Kidney epithelial cell (primary cell): ENCODE measurements around the gene TWIST2. TPM values are rescaled to one million over a fixed set of nuclear protein-coding genes. Genes with fewer than 3 reads are reported as not detected.

Experiments
- DNase-seq: peaks from one replicate; pipeline ENCODE4 v3.0.0-alpha.2; 2010; ENCODE audit warnings: low read depth
- H3K27me3 ChIP-seq: 2 replicates; pipeline ENCODE4 v1.6.0; 2011; ENCODE audit warnings: low read length; ENCODE audit not compliant: control insufficient read depth, insufficient read depth
- H3K36me3 ChIP-seq: 2 replicates; pipeline ENCODE4 v1.5.1; 2011; ENCODE audit warnings: low read length; ENCODE audit not compliant: control insufficient read depth, insufficient read depth
- H3K4me3 ChIP-seq: 2 replicates; pipeline ENCODE4 v1.5.1; 2011; ENCODE audit warnings: low read depth, mild to moderate bottlenecking, control low read depth, low read length
- total RNA-seq: library from RNA; depleted of rRNA; stranded (reverse); fragments of >200 nt; gene quantifications from 2 replicates; pipeline ENCODE4 v1.2.3, GENCODE V29; 2015
- TF ChIP-seq, protein P1 (sequence below): IDR thresholded peaks from 2 replicates; pipeline ENCODE4 v1.5.1; 2011; ENCODE audit warnings: mild to moderate bottlenecking, moderate library complexity, low read length, control low read depth, inconsistent platforms; ENCODE audit not compliant: insufficient read depth, poor library complexity, severe bottlenecking

The TWIST2 gene
- total RNA-seq, 1 donor from 2014 or later, result 1.8 TPM

DNA sequence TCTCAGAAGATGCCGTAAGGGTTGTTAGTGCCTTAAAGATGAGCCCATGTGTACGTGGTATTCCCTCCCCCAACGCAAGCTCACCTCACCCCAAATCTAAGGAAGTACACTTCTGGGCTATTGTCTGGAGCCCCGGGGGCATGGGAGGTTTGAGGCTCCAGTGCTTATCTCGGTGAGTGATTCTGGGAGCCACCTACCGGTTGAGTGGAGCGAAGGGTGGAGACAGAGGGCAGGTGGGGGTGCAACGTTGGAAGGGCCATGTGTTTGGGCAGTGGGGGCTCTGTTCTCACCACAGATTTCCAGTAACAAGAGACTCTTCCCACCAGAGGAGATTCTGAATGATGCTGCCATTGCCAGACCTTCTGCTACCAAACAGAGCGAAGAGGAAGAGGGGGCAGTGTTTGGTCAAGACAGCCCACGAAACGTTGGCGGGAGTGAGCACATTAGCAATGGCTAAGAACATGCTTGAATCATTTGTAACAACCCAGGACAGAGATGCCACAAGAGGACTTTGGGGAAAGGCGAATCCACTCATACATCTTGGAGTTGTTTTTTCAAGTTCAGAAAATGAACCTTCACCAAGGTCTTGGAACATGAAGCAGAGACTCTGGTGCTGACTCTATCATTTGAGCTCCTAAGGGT, 38.7 kb downstream of the TWIST2 start:
- Histone ChIP-seq H3K27me3 (peaks cover 3% of the 10 kb centered on the region), H3K36me3 (no peaks in the 10 kb centered on the region), H3K4me3 (no peak overlapping the region)
- no peak for DNase-seq
- TF ChIP-seq, protein P1, sequence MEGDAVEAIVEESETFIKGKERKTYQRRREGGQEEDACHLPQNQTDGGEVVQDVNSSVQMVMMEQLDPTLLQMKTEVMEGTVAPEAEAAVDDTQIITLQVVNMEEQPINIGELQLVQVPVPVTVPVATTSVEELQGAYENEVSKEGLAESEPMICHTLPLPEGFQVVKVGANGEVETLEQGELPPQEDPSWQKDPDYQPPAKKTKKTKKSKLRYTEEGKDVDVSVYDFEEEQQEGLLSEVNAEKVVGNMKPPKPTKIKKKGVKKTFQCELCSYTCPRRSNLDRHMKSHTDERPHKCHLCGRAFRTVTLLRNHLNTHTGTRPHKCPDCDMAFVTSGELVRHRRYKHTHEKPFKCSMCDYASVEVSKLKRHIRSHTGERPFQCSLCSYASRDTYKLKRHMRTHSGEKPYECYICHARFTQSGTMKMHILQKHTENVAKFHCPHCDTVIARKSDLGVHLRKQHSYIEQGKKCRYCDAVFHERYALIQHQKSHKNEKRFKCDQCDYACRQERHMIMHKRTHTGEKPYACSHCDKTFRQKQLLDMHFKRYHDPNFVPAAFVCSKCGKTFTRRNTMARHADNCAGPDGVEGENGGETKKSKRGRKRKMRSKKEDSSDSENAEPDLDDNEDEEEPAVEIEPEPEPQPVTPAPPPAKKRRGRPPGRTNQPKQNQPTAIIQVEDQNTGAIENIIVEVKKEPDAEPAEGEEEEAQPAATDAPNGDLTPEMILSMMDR, result no peak

DNA sequence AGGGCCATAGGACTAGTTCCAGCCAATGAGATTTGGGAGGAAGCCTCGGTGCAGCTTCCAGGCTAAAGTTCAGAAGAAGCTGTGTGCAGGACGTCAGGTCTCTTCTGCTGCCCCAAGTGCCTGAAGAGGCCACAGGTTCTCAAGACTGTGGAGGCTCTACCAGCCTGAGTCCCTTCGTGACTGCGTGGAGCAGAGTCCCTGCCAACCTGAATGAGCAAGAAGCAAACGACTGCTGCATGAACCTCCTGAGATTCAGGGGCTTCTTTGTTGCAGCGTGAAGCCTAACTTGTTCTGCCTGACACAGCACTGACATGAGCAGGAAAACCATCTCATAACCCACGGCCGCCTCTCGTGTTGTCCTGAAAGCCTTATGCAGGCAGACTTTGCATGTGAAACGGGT, 39.7 kb downstream of the TWIST2 start:
- Histone ChIP-seq H3K4me3 (no peak overlapping the region), H3K36me3 (no peaks in the 10 kb centered on the region), H3K27me3 (peaks cover 3% of the 10 kb centered on the region)
- no peak for DNase-seq
- TF ChIP-seq, protein P1, result no peak

DNA sequence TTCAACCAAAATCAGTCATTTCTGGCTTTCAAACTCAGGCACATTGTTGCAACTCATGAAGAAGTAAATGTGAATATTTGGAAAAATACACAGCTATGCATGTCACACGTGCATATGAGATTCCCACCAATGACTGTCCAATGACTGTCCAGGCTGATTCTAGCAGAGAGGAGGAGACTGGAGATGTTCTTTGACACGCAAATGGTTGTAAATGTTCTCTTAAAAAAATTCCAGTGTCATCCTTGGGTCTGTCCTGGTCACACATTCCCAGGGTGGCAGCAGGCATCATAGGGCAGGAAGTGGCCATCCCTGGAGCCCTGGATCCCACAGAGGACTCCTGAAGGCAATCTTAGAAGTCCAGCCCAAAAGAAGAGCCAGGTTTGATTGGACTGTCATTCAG, 40.9 kb downstream of the TWIST2 start:
- H3K27me3 ChIP-seq, result peaks cover 3% of the 10 kb centered on the region
- TF ChIP-seq, protein P1, result no peak
- no peak overlapping the region for H3K4me3 ChIP-seq
- DNase-seq, result no peak
- H3K36me3 ChIP-seq, result no peaks in the 10 kb centered on the region

DNA sequence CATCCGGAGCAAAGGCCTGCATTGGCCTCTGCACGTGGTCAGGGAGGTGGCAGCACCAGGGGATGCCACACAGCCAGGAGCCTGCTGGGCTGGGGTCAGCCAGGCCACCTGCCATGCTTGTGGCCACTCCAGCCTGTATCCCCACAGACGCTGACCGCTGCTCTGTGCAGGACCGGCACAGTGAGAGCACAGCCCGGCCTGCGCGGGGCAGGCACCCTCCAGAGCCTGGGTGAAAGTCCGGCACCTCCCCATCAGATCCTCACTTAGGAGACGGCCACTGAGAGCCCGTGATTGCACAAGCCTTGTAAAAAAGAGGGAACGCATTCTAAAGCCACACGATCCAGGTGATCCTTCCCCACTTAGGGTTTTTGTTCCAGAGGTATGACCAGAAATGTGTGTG, 42.2 kb downstream of the TWIST2 start:
- no peaks in the 10 kb centered on the region for H3K36me3 ChIP-seq
- DNase-seq, result no peak
- H3K4me3 ChIP-seq, result no peak overlapping the region
- peaks cover 3% of the 10 kb centered on the region for H3K27me3 ChIP-seq
- TF ChIP-seq, protein P1, result no peak

DNA sequence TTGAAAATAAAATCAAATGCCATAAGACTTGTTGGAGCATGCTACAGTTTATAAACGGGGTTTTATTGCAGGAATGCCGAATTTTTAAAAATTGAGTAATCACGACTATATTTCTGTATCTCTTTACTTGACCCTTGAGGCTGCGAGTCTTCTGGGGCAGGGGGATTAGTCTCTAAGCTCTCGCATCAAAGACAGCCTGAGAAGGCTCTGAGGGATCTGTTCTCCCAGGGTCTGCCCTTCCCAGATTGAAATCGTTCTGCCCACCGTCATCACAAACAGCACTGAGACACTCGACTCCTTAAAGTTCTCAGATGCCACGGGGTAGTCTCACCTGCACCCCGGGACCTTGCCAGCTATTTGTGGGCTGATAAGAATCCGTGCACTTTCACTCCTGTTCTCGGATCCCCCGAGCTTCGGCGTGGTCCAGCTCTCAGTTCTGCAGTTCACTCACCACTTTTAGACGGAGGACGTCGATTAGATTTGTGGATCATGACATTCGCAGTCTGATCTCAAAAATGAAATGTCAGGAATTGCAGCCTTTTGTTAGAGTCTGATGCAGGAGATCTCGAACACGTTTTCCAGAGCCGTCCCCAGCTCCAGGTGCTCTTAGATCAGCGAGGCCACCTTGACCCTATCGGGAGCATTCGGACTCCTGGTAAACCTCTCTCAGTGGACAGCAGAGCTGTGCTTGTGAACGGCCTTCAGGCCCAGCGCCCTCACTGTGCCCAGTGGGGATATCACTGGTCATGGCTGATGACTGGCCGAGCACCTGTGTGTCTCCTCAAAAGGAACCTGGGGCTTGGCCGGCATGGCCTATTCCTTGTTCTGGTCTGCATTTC, 43.0 kb downstream of the TWIST2 start:
- Histone ChIP-seq H3K4me3 (no peak overlapping the region), H3K36me3 (no peaks in the 10 kb centered on the region), H3K27me3 (peaks cover 3% of the 10 kb centered on the region)
- TF ChIP-seq, protein P1, result no peak
- DNase-seq, result no peak
